HG03558 (cell line): Measurements from ENCODE around the gene CELF1.

ENCODE experiments used
- ATAC-seq: cut with Tn5 transposase; IDR thresholded peaks from one replicate; pipeline ENCODE4 v1.9.1; 2021; ENCODE audit warnings: moderate number of reproducible peaks; ENCODE audit not compliant: unreplicated experiment; ENCODE audit errors: extremely low read depth

The CELF1 gene

GRCh38 chr11:47514825-47515647 lies 37.9 kb downstream of the CELF1 start:
- peak; percentile 54 for ATAC-seq

DNA sequence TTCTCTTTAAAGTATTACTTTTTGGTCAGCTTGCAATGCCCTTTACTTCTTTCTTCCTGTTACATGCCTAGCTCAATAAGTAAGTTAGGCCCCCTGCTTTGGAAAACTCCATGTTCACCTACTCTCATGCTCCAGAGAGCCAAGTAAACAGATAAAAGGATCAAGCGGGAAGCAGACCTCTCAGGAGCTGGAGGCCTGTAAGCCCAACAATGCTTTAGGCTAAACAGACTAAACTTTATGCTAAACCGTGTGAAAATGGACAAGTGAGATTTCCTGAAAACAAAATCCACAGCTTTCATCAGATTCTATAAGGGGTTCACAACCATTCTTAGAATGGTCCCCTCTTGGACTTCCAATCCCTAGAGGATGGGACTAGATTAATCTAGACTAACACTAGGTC lies 40.2 kb downstream of the CELF1 start:
- no peak for ATAC-seq

DNA sequence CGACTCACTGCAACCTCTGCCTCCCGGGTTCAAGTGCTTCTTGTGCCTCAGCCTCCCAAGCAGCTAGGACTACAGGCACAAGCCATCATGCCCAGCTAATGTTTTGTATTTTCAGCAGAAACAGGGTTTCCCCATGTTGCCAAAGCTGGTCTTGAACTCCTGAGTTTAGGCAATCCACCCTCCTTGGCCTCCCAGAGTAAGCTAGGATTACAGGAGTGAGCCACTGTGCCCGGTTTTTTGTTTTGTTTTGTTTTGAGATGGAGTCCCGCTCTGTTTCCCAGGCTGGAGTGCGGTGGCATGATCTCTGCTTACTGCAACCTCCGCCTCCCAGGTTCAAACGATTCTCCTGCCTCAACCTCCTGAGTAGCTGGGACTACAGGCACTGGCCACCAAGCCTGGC lies 41.0 kb downstream of the CELF1 start:
- ATAC-seq: no peak

DNA sequence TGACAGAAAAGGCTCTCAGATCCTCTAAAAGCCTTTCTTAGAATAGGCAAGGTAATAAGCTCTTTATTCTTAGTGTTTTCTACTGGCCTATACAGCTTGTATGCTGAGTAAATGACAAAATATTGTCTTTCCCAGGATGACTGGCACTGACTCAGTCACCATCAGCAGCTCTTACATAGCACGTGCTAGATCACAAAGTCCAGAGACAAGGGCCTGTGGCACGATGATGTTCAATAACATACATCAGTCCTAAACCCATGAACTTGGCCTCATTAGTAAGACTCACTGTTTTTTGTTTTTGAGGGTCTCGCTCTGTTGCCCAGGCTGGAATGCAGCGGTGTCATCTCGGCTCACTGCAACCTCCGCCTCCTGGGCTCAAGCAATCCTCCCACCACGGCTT lies 42.7 kb downstream of the CELF1 start:
- ATAC-seq: no peak

DNA sequence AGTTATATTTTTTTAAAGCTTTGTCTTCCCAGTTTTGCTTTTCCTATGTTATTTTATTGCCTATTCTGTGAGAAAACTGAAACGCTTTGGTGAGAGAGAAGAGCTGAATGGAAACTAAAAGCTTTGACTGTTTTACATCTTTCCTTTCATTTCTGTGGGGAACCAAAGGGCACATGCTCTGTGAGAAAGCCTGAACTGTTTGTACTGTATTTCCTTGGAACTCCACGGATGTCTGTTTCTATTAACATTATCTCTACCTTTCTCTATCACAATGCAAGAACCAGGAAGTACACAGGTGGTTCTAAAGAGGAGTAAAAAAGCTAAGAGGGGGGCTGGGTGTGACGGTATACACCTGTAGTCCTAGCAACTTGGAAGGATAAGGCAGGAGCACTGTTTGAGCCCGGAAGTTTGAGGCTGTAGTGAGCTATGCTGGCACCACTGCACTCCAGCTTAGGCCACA lies 43.8 kb downstream of the CELF1 start:
- peak; percentile 33 for ATAC-seq

DNA sequence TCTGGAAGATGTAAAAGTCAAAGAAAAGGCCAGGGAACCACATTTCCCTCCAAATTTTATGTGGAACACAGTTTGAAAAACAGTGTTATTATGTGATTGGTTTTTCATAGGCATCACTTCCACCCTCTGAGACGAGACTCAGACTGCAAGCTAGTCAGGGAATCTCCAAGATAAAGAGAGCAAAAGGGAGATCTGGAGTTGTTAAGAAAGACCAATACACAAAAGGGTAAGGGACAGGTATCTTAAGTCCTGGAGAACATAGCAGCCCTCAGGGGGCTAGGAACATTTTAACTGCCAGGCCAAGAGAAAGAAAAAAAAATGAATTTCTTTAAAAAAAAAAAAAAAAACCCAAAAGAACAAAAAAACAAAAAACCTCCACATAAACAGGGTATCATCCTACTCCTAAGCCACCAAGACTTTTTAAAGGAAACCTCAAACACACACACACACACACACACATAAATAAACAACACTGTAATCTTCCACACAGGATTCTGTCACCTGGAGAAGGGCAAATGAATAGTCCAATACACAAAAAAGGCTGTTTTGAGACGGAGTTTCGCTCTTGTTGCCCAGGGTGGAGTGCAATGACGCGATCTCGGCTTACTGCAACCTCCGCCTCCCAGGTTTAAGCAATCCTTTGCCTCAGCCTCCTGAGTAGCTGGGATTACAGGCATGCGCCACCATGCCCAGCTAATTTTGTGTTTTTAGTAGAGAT lies 44.5 kb downstream of the CELF1 start:
- ATAC-seq: no peak

DNA sequence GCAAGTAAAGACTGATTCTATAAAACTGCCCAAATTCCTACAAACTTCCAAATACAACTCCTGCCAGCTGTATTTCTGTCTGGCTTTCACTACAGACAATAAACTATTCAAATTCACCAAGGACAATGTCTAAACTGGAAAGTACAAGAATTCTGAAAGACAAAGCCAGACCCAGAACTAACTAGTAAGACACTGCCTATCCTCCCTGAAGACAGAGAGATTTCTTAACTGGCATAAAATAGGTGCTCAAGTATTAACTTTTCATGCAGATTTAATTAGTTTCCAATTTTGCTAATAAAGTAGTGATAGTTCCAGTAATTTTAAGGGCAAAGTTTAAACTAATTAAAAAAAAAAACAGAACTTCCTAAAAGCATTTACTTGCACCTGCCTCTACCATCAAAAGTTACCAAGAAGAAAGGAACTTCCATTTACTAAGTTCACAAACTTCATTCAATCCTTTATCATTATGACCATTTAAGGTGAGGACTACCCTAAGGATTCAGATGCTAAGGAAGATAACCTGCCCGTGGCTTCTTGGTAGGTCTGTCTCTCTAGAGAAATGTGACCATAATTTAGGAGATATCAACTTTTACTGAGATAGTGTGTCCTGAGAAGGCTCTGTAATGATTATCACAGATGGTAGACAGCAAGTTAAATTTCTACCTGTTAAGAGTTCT lies 45.2 kb downstream of the CELF1 start:
- no peak for ATAC-seq

DNA sequence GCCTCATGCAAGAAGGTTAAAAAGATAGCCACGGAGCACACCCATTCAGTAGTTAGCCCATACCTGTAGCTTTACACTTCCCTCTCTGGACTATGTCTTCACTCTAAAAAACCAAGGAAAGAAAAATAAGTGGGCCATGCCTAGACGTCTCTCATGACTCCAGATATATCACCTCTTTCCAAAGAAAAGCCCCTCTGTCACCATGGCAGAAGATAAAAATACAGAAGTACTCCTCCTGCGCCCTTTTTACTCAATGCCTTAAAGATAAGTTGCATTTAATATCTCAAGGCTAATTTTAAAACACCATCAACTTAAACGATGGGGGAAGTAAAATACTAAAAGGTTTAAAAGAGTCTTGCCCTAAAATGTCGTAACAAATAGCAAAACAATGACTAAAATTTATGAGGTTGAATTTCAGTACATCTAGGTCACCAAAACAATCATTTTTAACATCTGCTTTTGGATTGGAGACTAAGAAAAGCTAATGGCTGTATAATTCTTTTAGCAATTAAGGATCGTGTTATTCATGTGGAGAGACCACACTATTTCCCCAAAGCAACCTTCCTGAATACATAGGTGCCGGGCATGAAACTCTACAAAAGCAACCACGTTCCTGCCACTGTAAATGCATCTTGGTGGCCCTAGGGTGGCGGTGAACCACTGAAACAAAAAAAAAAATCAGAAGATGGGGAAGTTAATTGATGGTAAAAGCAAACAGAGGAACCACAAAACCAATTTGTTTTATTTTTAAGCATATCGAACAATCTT lies 46.0 kb downstream of the CELF1 start:
- no peak for ATAC-seq

DNA sequence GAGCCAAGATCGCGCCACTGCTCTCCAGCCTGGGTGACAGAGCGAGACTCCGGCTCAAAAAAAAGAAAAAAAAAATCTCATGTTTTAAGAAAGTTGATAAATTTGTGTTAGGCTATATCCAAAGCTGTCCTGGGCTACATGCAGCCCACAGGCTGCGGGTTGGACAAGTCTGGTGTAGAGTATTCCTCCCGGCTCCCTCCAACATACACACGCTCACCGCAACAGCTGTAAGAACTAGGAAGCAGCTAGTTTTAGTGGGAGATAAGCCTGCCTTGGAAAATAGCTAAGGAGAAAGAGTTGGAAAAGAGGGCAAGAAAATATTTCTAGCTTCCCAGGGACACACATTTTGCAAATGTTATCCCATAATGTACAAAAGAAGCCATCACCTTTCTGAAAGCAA lies 46.6 kb downstream of the CELF1 start:
- ATAC-seq: no peak

- ATAC-seq: no peak
These were observed 48.0 kb downstream of the CELF1 start for GRCh38 chr11:47504910-47505309.

DNA sequence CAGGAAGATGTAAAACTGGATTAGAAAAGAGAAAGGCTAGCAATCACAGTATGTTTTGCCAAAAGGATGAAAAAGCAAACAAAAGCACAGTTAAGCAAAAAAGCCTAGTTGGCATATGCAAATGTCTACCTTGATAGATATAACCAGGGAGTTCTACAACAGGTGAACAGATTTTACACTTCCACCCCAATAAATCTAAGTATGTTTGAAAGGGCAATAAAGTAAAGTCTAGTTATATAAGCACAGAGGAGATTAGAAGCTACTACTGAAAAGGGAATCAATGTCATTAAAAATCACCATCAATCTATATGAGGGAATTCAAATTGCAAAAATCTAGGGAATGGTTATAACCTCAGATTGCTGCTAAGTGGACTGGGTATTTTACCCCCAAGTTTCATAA lies 49.7 kb downstream of the CELF1 start:
- ATAC-seq: no peak

- no peak for ATAC-seq
These were observed 50.2 kb downstream of the CELF1 start for GRCh38 chr11:47502767-47503166.

- no peak for ATAC-seq
These were observed 51.8 kb downstream of the CELF1 start for GRCh38 chr11:47501101-47501500.

DNA sequence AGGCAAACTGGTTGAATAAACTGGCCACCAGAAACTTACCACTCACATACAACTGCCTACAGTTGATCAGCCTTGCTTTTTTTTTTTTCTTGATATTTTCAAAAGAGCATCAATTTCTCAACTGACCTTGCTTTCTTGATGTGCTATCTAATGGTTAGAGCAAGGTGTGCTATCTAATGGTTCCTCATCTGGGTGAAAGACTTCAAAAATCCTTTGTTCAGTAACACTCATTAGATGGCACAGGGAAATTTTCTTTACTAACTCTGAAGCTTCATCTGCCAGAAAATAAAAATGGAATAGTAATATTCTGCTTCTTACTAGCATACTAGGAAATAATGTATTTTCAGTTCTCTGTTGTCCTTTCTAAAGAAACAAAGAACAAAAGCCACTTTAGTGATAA lies 52.8 kb downstream of the CELF1 start:
- ATAC-seq: no peak

GRCh38 chr11:47499614-47500013 lies 53.3 kb downstream of the CELF1 start:
- no peak for ATAC-seq

- ATAC-seq: no peak
These were observed 53.8 kb downstream of the CELF1 start for GRCh38 chr11:47499161-47499560.

- no peak for ATAC-seq
These were observed 54.3 kb downstream of the CELF1 start for GRCh38 chr11:47498584-47499152.

DNA sequence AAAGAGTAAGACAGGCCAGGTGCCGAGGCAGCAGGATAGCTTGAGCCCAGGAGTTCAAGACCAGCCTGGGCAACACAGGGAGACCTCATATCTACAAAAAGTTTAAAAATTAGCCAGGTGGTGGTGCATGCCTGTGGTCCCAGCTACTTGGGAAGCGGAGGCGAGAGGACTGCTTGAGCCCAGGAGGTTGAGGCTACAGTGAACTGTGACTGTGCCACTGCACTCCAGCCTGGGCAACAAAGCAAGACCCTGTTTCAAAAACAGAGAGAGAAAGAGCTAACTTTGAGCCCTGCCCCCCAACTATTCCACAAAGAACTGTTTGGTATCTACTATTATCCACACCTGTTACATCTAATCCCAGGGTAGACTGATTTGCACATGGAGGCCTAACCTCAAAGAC lies 54.8 kb downstream of the CELF1 start:
- no peak for ATAC-seq

- no peak for ATAC-seq
These were observed 56.1 kb downstream of the CELF1 start for GRCh38 chr11:47496808-47497207.

GRCh38 chr11:47495856-47496217 lies 57.1 kb downstream of the CELF1 start:
- no peak for ATAC-seq
